OCI-LY3 (cell line): ENCODE data around the gene MRPS2.
"Not testable (repeated sequence)": the region's sequence is repeated elsewhere in the genome, so short reads cannot be mapped to it uniquely, and the experiment has no call there.

Source experiments
- H2AFZ ChIP-seq: fragments of 200-600, 300-600 bp; shearing (Covaris generic); 2 replicates; pipeline ENCODE4 v1.6.0; 2014; ENCODE audit warnings: antibody characterized with exemption, low read depth, low read length
- H3K27ac ChIP-seq: fragments of 200-600, 300-600 bp; sonication (generic); 2 replicates; pipeline ENCODE4 v1.5.1; 2014; ENCODE audit warnings: mild to moderate bottlenecking, low read length, moderate library complexity, mixed read lengths
- H3K27me3 ChIP-seq: fragments of 200-600, 300-600 bp; sonication (generic); 2 replicates; pipeline ENCODE4 v1.6.1; 2014; ENCODE audit warnings: low read depth, low read length, mixed read lengths
- H3K36me3 ChIP-seq: fragments of 200-600, 300-600 bp; sonication (generic); replicated peaks from 2 replicates; pipeline ENCODE3; 2014; ENCODE audit warnings: low read depth, low read length, mixed read lengths
- H3K4me1 ChIP-seq: fragments of 300-600, 200-600 bp; sonication (generic); 2 replicates; pipeline ENCODE4 v1.6.1; 2014; ENCODE audit warnings: low read length, mixed read lengths
- H3K4me2 ChIP-seq: fragments of 200-600, 300-600 bp; sonication (generic); 2 replicates; pipeline ENCODE4 v1.6.1; 2014; ENCODE audit warnings: low read length, mixed read lengths
- H3K4me3 ChIP-seq: fragments of 300-600, 200-600 bp; sonication (generic); 2 replicates; pipeline ENCODE4 v1.5.1; 2014; ENCODE audit warnings: antibody characterized with exemption, mild to moderate bottlenecking, low read length, moderate library complexity
- H3K79me2 ChIP-seq: fragments of 300-600, 200-600 bp; shearing (Covaris generic); 2 replicates; pipeline ENCODE4 v1.6.1; 2014; ENCODE audit warnings: mild to moderate bottlenecking, low read length, mixed read lengths
- H3K9ac ChIP-seq: fragments of 300-600, 200-600 bp; shearing (Covaris generic); 2 replicates; pipeline ENCODE4 v1.6.0; 2014; ENCODE audit warnings: mild to moderate bottlenecking, low read length, moderate library complexity
- H3K9me3 ChIP-seq: fragments of 200-600, 300-600 bp; shearing (Covaris generic); 2 replicates; pipeline ENCODE4 v1.6.1; 2014; ENCODE audit warnings: low read length, mixed read lengths; ENCODE audit not compliant: insufficient read depth
- H4K20me1 ChIP-seq: fragments of 200-600, 300-600 bp; sonication (generic); 2 replicates; pipeline ENCODE4 v1.6.1; 2016; ENCODE audit warnings: low read length, mixed read lengths; ENCODE audit not compliant: insufficient read depth
- CTCF ChIP-seq: fragments of 200-600, 300-600 bp; sonication (generic); IDR thresholded peaks from 2 replicates; pipeline ENCODE4 v1.5.1; 2014; ENCODE audit warnings: antibody characterized with exemption, low read length, low read depth
- EZH2phosphoT487 ChIP-seq: fragments of 200-600 bp; shearing (Covaris generic); IDR thresholded peaks from 2 replicates; pipeline ENCODE4 v1.6.1; 2018; ENCODE audit warnings: antibody characterized with exemption, mixed run types, low read depth

Gene MRPS2

GRCh38 chr9:135531096-135531495 lies 30.6 kb downstream of the MRPS2 start:
- H3K79me2 ChIP-seq = no peaks in the 10 kb centered on the region
- no peak overlapping the region for H2AFZ ChIP-seq
- H3K9ac ChIP-seq = no peak overlapping the region
- no peaks in the 10 kb centered on the region for H3K9me3 ChIP-seq
- no peak overlapping the region for H3K4me3 ChIP-seq
- no peak for TF ChIP-seq CTCF
- no peak for TF ChIP-seq EZH2phosphoT487
- H3K27ac ChIP-seq = no peak overlapping the region
- no peak overlapping the region for H3K4me2 ChIP-seq
- no peaks in the 10 kb centered on the region for H4K20me1 ChIP-seq
- H3K4me1 ChIP-seq = peaks cover 8% of the 10 kb centered on the region
- H3K27me3 ChIP-seq = no peaks in the 10 kb centered on the region
- H3K36me3 ChIP-seq = no peaks in the 10 kb centered on the region

GRCh38 chr9:135533113-135533512 lies 32.6 kb downstream of the MRPS2 start:
- no peaks in the 10 kb centered on the region for H4K20me1 ChIP-seq
- no peaks in the 10 kb centered on the region for H3K27me3 ChIP-seq
- peaks cover 8% of the 10 kb centered on the region for H3K4me1 ChIP-seq
- H3K4me3 ChIP-seq = no peak overlapping the region
- H2AFZ ChIP-seq = no peak overlapping the region
- H3K79me2 ChIP-seq = no peaks in the 10 kb centered on the region
- no peak overlapping the region for H3K4me2 ChIP-seq
- H3K9me3 ChIP-seq = no peaks in the 10 kb centered on the region
- no peak overlapping the region for H3K27ac ChIP-seq
- no peak overlapping the region for H3K9ac ChIP-seq
- TF ChIP-seq CTCF = no peak
- no peak for TF ChIP-seq EZH2phosphoT487
- no peaks in the 10 kb centered on the region for H3K36me3 ChIP-seq

GRCh38 chr9:135533674-135534073 lies 33.2 kb downstream of the MRPS2 start:
- H3K79me2 ChIP-seq = no peaks in the 10 kb centered on the region
- no peak overlapping the region for H3K27ac ChIP-seq
- no peak overlapping the region for H3K4me3 ChIP-seq
- peaks cover 8% of the 10 kb centered on the region for H3K4me1 ChIP-seq
- H4K20me1 ChIP-seq = no peaks in the 10 kb centered on the region
- no peaks in the 10 kb centered on the region for H3K27me3 ChIP-seq
- H3K9me3 ChIP-seq = no peaks in the 10 kb centered on the region
- no peak for TF ChIP-seq CTCF
- TF ChIP-seq EZH2phosphoT487 = no peak
- no peak overlapping the region for H2AFZ ChIP-seq
- no peak overlapping the region for H3K4me2 ChIP-seq
- H3K9ac ChIP-seq = no peak overlapping the region
- H3K36me3 ChIP-seq = no peaks in the 10 kb centered on the region

GRCh38 chr9:135534192-135534711 lies 33.8 kb downstream of the MRPS2 start:
- not testable (repeated sequence) for H4K20me1 ChIP-seq, H3K36me3 ChIP-seq, H3K4me1 ChIP-seq, H3K4me3 ChIP-seq, H3K9me3 ChIP-seq, H3K4me2 ChIP-seq, H2AFZ ChIP-seq, H3K79me2 ChIP-seq, H3K27me3 ChIP-seq, H3K9ac ChIP-seq, H3K27ac ChIP-seq

- H3K27ac ChIP-seq, H3K27me3 ChIP-seq, H3K4me1 ChIP-seq, H3K4me3 ChIP-seq, H4K20me1 ChIP-seq, H3K36me3 ChIP-seq, H3K4me2 ChIP-seq, H3K9ac ChIP-seq, H3K79me2 ChIP-seq, H3K9me3 ChIP-seq, H2AFZ ChIP-seq: not testable (repeated sequence)
Observed at GRCh38 chr9:135534826-135535225, 34.3 kb downstream of the MRPS2 start.

GRCh38 chr9:135535631-135536030 lies 35.1 kb downstream of the MRPS2 start:
- H3K9me3 ChIP-seq, H3K36me3 ChIP-seq, H3K27me3 ChIP-seq, H3K4me3 ChIP-seq, H3K79me2 ChIP-seq, H3K4me2 ChIP-seq, H3K4me1 ChIP-seq, H3K9ac ChIP-seq, H2AFZ ChIP-seq, H3K27ac ChIP-seq, H4K20me1 ChIP-seq: not testable (repeated sequence)
